ENCODE measurements around the gene MTMR6.

DNA sequence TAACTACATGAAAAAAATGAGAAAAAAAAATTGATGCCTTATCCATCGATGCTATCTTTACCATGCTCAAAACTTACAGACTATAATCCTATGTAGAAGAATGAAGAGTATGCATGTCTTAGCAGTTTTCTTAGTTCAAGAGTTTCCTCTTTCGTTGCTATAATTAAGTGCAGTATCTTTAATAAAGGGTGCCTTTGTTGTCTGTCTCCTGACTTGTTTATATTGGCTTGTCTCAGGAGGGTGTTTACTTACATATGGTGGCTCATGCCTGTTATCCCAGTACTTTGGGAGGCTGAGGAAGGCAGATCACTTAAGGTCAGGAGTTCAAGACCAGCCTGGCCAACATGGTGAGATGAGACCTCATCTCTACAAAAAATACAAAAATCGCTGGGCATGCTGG, 44.3 kb downstream of the MTMR6 start:
- TF ChIP-seq CTCF (IDR thresholded peaks at IDR 0.05; ENCODE audit: low read length), result no peak
- TF ChIP-seq EZH2 (optimal IDR thresholded peaks at IDR 0.05; ENCODE audit: low read depth, low read length), result no peak
- TF ChIP-seq EZH2phosphoT487 (IDR thresholded peaks at IDR 0.05; ENCODE audit: low read length), result no peak

Data from MM.1S (cell line).